ENCODE measurements around the gene ACKR3.

- TF ChIP-seq CTCF (IDR thresholded peaks at IDR 0.05) (no peak), POLR2A (IDR thresholded peaks at IDR 0.05) (no peak)
Observed at GRCh38 chr2:236619910-236620612, 50.4 kb downstream of the ACKR3 start.

Measured in testis (tissue), 2 donors.